Activated T-helper 1 cell treated with anti-CD3 and anti-CD28 coated beads, Interleukin-12 subunit alpha, Interleukin-12 subunit beta, Interleukin-2, Interleukin-4 antibody, amounts not matched to agents 30 ng/mL and 10 ng/mL and 1 ng/mL, durations not matched to agents 14 hours and 24 hours and 36 hours (primary cell): Measurements from ENCODE around the gene ANKRD42. TPM values are rescaled to one million over a fixed set of nuclear protein-coding genes. Genes with fewer than 3 reads are reported as not detected.

ENCODE experiments used
- DNase-seq: peaks from one replicate; pipeline ENCODE4 v3.0.0; 2021; ENCODE audit warnings: low spot score
- H3K27ac Mint-ChIP-seq: one replicate; pipeline ENCODE4 v1.8.0; 2021; ENCODE audit warnings: mild to moderate bottlenecking, mixed read lengths
- H3K27me3 Mint-ChIP-seq: one replicate; pipeline ENCODE4 v1.8.0; 2022; ENCODE audit warnings: mild to moderate bottlenecking, moderate library complexity, mixed read lengths; ENCODE audit not compliant: insufficient read depth
- H3K36me3 Mint-ChIP-seq: one replicate; pipeline ENCODE4 v1.8.0; 2021; ENCODE audit warnings: low read depth, mixed read lengths
- H3K4me1 Mint-ChIP-seq: one replicate; pipeline ENCODE4 v1.8.0; 2021; ENCODE audit warnings: low read depth, mixed read lengths
- H3K4me3 Mint-ChIP-seq: one replicate; pipeline ENCODE4 v1.8.0; 2021; ENCODE audit warnings: mild to moderate bottlenecking, moderate library complexity, mixed read lengths
- H3K9me3 Mint-ChIP-seq: one replicate; pipeline ENCODE4 v1.8.0; 2021; ENCODE audit warnings: mixed read lengths
- intact Hi-C: fragments of 100-400 bp; cut with micrococcal nuclease; formaldehyde crosslinking; loops from one replicate; pipeline ENCODE4 v1.15.1; 2024
- total RNA-seq: library from RNA; stranded (reverse); gene quantifications from 2 replicates; pipeline ENCODE4 v1.2.3, GENCODE V29; 2022

The ANKRD42 gene
- total RNA-seq, 1 donor from 2014 or later = 3.3 TPM

DNA sequence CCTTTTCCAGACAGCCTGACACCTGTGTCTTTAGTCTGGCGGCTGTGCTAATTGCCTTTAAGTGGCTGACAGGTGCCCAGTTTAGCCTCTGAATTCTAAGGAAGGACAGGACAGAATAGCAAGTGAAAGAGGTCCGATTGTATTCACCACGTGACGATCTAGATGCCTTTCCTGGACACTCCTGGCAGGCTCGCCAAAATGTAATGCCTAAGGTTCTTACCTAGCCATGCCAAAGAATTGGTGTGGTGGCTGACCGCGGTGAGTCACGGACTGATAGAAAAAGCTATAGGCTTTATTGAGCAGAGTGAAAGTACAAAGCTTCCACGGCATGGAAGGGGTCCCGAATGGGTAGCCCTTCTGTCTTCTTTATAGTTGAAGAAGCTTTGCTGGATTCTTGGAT is 26.7 kb downstream of the ANKRD42 start:
- no peak for DNase-seq
- no peak overlapping the region for H3K4me3 Mint-ChIP-seq
- no peaks in the 10 kb centered on the region for H3K4me1 Mint-ChIP-seq
- no peaks in the 10 kb centered on the region for H3K9me3 Mint-ChIP-seq
- peaks cover 6% of the 10 kb centered on the region for H3K27me3 Mint-ChIP-seq
- no peaks in the 10 kb centered on the region for H3K36me3 Mint-ChIP-seq
- intact Hi-C loops = no loop called here
- H3K27ac Mint-ChIP-seq = no peak overlapping the region

DNA sequence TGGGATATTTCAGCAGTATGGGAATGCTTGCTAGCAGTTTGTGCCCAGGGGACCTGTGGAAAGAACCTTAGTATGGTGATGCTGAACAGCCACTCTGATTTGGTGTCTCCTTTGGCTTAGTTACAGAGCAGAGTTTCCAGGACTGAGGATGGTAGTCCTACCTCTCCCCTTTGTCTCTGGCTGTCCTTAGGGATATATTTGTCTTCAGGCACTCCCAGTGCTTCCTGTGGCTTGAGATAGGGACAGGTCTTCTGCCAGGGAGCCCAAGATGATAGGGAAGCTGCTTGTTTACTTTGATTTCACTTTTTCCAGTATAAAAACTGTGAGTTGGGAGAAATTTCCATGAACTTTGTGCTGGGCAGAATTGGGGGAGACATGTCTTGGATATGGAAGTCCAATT is 28.2 kb downstream of the ANKRD42 start:
- Mint-ChIP-seq H3K4me3 (no peak overlapping the region), H3K27ac (no peak overlapping the region), H3K27me3 (peaks cover 9% of the 10 kb centered on the region), H3K36me3 (no peaks in the 10 kb centered on the region), H3K4me1 (no peaks in the 10 kb centered on the region), H3K9me3 (no peaks in the 10 kb centered on the region)
- no peak for DNase-seq
- intact Hi-C loops = no loop called here

DNA sequence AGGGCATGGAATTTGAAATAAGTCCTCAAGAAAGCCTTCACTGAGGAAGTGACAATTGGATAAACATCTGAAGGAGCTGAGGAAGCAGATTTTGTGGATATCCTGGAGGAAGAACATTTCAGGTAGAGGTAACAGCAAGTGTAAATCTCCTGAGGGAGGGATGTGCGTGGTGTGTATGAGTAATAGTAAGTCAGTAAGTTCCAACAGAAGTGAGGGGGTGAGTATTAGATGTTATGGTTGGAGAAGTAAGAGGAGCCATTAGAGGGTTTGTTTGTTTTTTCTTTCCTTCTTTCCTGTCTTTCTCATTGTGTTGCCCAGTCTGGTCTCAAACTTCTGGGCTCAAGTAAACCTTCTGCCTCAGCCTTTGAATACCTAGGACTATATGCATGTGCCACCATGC is 29.0 kb downstream of the ANKRD42 start:
- Mint-ChIP-seq H3K27ac (no peak overlapping the region), H3K27me3 (peaks cover 9% of the 10 kb centered on the region), H3K4me1 (no peaks in the 10 kb centered on the region), H3K4me3 (no peak overlapping the region), H3K9me3 (no peaks in the 10 kb centered on the region), H3K36me3 (no peaks in the 10 kb centered on the region)
- intact Hi-C loops = no loop called here
- no peak for DNase-seq

DNA sequence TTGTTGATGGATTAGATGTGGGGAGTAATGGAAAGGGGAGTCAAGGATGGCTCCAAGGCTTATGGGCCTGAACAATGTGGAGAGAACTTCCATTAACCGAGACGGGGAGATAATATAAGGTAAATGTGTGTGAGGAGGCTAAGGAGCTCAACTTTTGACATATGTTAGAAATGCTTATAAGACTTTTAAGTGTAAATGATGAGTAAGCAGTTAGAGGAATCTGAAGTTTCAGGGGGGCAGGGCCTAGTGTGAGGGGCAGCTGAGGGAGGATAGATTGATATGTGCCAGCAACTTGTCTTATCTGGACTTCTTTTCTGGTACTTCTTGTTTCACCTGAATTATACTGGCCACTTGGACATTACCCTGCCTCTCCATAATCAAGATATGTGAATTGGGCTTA is 29.9 kb downstream of the ANKRD42 start:
- intact Hi-C loops = no loop called here
- no peaks in the 10 kb centered on the region for H3K4me1 Mint-ChIP-seq
- H3K4me3 Mint-ChIP-seq = no peak overlapping the region
- H3K27ac Mint-ChIP-seq = no peak overlapping the region
- H3K36me3 Mint-ChIP-seq = no peaks in the 10 kb centered on the region
- peaks cover 9% of the 10 kb centered on the region for H3K27me3 Mint-ChIP-seq
- DNase-seq = no peak
- H3K9me3 Mint-ChIP-seq = no peaks in the 10 kb centered on the region

DNA sequence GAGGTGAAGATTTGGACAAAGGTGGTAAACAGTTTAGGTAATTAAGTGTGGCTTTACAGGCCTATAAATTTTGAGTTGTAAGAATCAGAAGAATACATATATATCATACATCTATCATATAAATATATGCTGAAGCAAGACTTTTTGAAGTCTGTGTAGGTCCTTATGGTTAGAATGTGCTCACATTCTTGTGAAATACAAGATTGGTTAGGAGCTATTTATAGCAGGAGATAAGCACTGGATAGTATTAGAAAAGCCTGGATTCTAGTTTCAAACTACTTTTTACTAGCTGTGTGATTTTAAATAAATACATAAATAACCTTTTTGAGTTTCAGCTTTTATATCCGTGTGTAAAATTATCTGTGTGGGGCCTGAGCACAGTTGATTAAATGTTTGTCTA is 42.3 kb downstream of the ANKRD42 start:
- Mint-ChIP-seq H3K9me3 (no peaks in the 10 kb centered on the region), H3K27me3 (peaks cover 8% of the 10 kb centered on the region), H3K27ac (no peak overlapping the region), H3K4me3 (no peak overlapping the region), H3K4me1 (no peaks in the 10 kb centered on the region), H3K36me3 (no peaks in the 10 kb centered on the region)
- intact Hi-C loops = no loop called here
- DNase-seq = no peak

DNA sequence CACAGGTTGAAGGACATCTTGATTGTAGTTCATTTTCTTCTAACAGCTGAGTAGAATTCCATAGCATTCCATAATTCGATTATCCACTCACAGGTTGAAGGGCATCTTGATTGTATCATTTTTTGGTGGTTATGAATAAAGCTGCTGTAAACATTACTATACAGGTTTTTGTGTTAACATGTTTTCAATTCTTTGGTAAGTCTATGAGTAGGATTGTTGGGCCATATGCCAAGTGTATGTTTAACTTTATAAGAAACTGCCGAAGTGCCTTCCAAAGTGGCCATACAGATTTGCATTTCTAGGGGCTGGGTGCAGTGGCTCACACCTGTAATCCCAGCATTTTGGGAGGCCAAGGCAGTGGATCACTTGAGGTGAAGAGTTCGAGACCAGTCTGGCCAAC is 44.6 kb downstream of the ANKRD42 start:
- Mint-ChIP-seq H3K36me3 (no peaks in the 10 kb centered on the region), H3K27ac (no peak overlapping the region), H3K9me3 (no peaks in the 10 kb centered on the region), H3K4me1 (no peaks in the 10 kb centered on the region), H3K27me3 (peaks cover 2% of the 10 kb centered on the region), H3K4me3 (no peak overlapping the region)
- intact Hi-C loops = no loop called here
- DNase-seq = no peak

DNA sequence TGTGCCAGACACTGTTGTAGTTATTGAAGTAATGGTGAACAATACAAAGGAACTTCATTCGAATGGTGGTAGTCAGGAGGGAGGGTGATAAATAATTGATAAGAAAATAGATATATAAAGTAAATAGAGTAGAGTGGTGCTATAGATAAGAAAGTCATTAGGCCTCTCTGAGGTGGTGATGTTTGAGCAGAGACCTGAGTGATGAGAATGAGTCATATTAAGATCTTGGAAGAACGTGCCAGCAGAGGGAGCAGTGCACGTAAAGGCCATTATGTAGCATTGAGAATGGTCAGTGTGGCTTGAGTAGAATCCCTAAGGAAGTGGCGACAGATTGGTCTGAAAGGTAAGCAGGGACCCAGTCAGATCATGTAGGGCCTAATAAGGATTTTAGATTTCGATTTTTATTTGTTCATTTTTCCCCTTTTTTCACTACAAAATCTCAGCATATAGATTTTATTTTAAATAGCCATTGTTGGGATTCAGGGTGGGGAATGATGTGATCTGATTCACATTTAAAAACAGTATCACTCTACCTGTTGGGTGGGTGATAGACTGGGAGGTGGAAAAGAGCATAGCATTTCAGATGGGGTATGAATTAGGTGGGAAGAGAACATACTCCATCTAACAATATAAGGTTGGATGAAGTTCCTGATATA is 47.9 kb downstream of the ANKRD42 start:
- no peak for DNase-seq

DNA sequence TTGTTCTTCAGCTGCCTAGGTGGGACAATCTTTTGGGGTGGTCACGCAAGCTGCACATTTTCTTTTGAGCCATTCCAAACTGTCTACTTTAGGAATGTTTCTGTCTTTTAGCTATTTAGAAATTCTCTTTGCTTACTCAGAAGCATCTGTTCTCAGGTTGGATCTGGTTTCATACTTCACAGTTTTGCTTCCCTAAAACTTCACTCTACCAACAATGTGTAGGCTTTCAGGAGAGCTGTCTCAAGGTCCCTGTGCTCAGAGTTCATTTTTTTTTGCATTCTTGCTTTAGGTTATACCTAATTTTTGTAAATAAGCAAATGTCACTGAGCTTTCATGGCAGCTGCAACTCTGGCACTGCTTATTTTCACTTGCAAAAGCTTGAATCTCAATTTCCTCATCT is 55.9 kb downstream of the ANKRD42 start:
- Mint-ChIP-seq H3K4me1 (peaks cover 4% of the 10 kb centered on the region), H3K9me3 (no peaks in the 10 kb centered on the region), H3K4me3 (no peak overlapping the region), H3K27me3 (peaks cover 5% of the 10 kb centered on the region), H3K27ac (no peak overlapping the region), H3K36me3 (no peaks in the 10 kb centered on the region)
- intact Hi-C loops = loop anchor here (5.0 kb wide), 1 partner anchor 162 kb away; no protein-coding TSS in a partner anchor
- DNase-seq = no peak

More for the DNA sequence above, 47.9 kb downstream of the ANKRD42 start:
- Mint-ChIP-seq H3K27ac (no peak overlapping the region), H3K36me3 (no peaks in the 10 kb centered on the region), H3K9me3 (no peaks in the 10 kb centered on the region), H3K4me3 (no peak overlapping the region), H3K4me1 (no peaks in the 10 kb centered on the region), H3K27me3 (no peaks in the 10 kb centered on the region)
- intact Hi-C loops = no loop called here

DNA sequence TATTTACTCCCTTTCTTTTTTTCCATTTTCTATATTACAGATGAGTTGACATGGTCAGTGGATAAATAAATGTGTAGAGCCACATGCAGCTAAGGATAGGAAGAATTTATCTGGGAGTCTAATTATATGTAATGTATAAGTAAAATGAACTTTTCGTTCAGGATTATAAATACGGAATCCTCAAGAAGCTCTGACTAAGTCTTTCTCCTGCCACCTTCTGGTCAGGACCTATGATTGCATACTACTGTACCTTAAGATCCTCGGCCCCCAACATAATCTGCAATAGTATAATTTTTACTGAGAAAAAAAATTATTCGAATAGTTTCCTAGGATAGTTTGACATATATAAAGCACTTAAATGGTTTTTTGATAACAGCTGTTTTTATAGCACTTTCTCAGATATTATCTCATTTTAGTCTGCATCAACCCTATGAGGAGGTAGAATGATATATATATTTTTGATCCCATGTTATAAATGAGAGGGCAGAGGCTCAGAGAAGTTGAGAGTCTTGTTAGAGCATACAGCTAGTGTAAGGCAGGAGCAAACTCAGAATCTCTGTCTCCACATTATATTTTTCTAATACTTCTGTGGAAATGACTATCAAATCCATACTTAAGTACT is 56.6 kb downstream of the ANKRD42 start:
- Mint-ChIP-seq H3K36me3 (no peaks in the 10 kb centered on the region), H3K9me3 (no peaks in the 10 kb centered on the region), H3K27ac (no peak overlapping the region), H3K27me3 (peaks cover 5% of the 10 kb centered on the region), H3K4me1 (peaks cover 4% of the 10 kb centered on the region), H3K4me3 (no peak overlapping the region)
- DNase-seq = no peak
- intact Hi-C loops = loop anchor here (1.0 to 5.0 kb wide), 7 partner anchors 35 to 533 kb away; partner anchors contain the start of gene ANKRD42

DNA sequence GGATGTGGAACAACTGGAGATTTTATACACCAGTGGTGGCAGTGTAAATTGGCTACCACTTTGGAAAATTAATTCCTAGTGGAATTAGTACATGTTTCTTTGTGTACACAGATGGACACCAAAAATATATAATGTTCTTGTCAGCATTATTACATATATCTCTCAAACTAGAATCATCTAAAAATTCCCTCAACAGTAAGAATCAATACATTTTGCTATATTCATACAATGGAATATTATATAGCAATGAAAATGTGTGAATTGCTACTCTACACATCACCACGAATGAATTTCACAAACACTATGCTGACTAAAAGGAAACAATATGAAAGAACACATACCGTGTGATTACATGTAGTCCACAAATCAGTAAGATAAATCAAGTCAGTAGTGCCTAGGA is 58.8 kb downstream of the ANKRD42 start:
- H3K9me3 Mint-ChIP-seq = no peaks in the 10 kb centered on the region
- peaks cover 4% of the 10 kb centered on the region for H3K4me1 Mint-ChIP-seq
- H3K4me3 Mint-ChIP-seq = no peak overlapping the region
- no peak for DNase-seq
- H3K27me3 Mint-ChIP-seq = peaks cover 4% of the 10 kb centered on the region
- peaks cover 3% of the 10 kb centered on the region for H3K36me3 Mint-ChIP-seq
- intact Hi-C loops = loop anchor here (5.0 kb wide), 1 partner anchor 535 kb away; no protein-coding TSS in a partner anchor
- H3K27ac Mint-ChIP-seq = no peak overlapping the region

DNA sequence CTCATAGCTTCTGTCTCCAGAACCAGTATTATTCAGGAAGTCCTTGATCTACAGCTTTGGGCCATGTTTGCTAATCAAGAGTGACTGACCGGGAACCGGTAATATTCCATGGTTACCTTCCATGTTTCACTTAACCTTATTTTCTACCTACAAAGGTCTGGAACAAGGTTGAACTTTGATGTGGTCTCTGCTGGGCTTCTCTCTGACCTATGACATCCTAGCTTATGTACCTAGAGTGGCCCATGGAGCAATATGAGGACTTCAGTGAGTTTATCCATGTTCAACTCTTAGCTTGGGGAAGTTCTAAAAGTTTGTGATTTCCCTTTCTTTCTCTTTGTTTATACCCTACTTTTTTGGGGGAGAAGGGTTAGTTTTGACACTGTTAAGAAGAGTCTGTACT is 59.4 kb downstream of the ANKRD42 start:
- Mint-ChIP-seq H3K27ac (no peak overlapping the region), H3K9me3 (no peaks in the 10 kb centered on the region), H3K4me1 (peaks cover 4% of the 10 kb centered on the region), H3K27me3 (peaks cover 2% of the 10 kb centered on the region), H3K36me3 (peaks cover 3% of the 10 kb centered on the region), H3K4me3 (no peak overlapping the region)
- intact Hi-C loops = loop anchor here (5.0 kb wide), 1 partner anchor 536 kb away; no protein-coding TSS in a partner anchor
- DNase-seq = no peak

DNA sequence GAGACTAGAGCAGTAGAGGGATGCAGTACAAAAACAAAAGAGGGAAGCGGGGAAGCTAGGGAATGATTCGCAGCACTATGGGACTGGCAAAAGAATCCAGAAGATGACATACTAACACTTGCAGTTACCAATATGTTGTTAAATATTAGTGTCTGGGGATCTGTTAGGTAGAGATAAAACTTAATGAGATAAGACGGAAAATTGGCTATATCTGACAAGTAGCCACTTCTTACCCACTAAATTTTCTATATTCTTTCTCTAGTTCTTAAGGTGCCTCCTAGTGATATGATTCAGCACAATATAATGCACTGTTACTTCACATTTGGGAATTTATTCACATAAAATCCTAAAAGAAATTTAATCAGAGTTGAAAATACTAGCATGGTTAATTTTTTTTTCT is 61.9 kb downstream of the ANKRD42 start:
- no peak for DNase-seq
- intact Hi-C loops = no loop called here
- H3K4me1 Mint-ChIP-seq = no peaks in the 10 kb centered on the region
- H3K27ac Mint-ChIP-seq = no peak overlapping the region
- H3K36me3 Mint-ChIP-seq = peaks cover 6% of the 10 kb centered on the region
- no peak overlapping the region for H3K4me3 Mint-ChIP-seq
- H3K27me3 Mint-ChIP-seq = peaks cover 2% of the 10 kb centered on the region
- no peaks in the 10 kb centered on the region for H3K9me3 Mint-ChIP-seq

DNA sequence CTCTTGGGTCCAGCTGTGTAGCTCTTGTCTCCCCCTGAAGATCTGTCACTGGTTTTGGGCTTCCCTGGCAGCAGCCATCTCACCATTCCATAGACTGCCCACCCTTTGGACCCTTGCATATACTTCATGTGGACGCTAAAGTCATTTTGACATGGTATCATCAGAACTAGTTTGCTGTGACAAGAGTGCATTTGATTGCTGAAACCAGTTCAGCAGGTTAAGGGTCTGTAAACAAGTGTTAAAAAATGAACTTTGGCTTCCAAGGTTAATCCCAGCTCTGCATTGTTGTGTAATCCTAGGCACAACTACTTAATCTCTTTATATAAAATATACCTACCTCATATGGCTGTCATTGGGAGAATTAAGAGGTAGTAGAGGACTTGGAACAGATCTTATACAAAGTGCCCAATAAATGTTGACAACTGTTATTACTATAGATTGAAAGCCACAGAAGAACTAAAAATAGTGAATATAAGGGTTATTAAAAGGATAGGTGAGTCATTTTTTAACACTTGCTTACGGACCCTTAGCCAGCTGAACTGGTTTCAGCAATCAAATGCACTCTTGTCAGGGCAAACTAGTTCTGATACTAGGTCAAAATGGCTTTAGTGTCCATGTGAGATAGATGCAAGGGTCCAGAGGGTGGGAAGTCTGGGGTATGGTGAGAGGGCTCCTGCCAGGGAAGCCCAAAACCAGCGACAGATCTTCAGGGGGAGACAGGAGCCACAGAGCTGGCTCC is 63.3 kb downstream of the ANKRD42 start:
- peaks cover 6% of the 10 kb centered on the region for H3K36me3 Mint-ChIP-seq
- no peak overlapping the region for H3K4me3 Mint-ChIP-seq
- H3K9me3 Mint-ChIP-seq = no peaks in the 10 kb centered on the region
- no peaks in the 10 kb centered on the region for H3K27me3 Mint-ChIP-seq
- H3K4me1 Mint-ChIP-seq = no peaks in the 10 kb centered on the region
- no peak overlapping the region for H3K27ac Mint-ChIP-seq
- no peak for DNase-seq
- intact Hi-C loops = no loop called here
